H9 (cell line): Measurements from ENCODE around the gene MAP3K7. TPM values are rescaled to one million over a fixed set of nuclear protein-coding genes. Genes with fewer than 3 reads are reported as not detected.

Experiments
- DNase-seq: peaks from one replicate; pipeline ENCODE4 v3.0.0-alpha.2; 2017
- H2AFZ ChIP-seq: one replicate; pipeline ENCODE4 v1.6.1; 2013; ENCODE audit warnings: mild to moderate bottlenecking, low read length, control low read depth, moderate library complexity
- H2AK5ac ChIP-seq: 2 replicates; pipeline ENCODE4 v1.6.1; 2013; ENCODE audit warnings: low read length, control low read depth, mixed read lengths; ENCODE audit not compliant: insufficient read length
- H2BK120ac ChIP-seq: one replicate; pipeline ENCODE4 v1.6.1; 2013; ENCODE audit warnings: low read depth, mild to moderate bottlenecking, low read length, control low read depth, inconsistent platforms; ENCODE audit not compliant: poor library complexity, severe bottlenecking
- H2BK12ac ChIP-seq: 2 replicates; pipeline ENCODE4 v1.6.1; 2013; ENCODE audit warnings: low read length, control low read depth, mixed read lengths, low read depth; ENCODE audit not compliant: insufficient read length
- H2BK15ac ChIP-seq: 2 replicates; pipeline ENCODE4 v1.6.1; 2013; ENCODE audit warnings: low read depth, low read length, control low read depth
- H2BK20ac ChIP-seq: one replicate; pipeline ENCODE4 v1.6.1; 2013; ENCODE audit warnings: low read depth, mild to moderate bottlenecking, low read length, control low read depth, inconsistent platforms; ENCODE audit not compliant: poor library complexity, severe bottlenecking
- H2BK5ac ChIP-seq: 2 replicates; pipeline ENCODE4 v1.6.1; 2013; ENCODE audit warnings: low read length, control low read depth, mixed read lengths; ENCODE audit not compliant: insufficient read length
- H3K14ac ChIP-seq: 2 replicates; pipeline ENCODE4 v1.6.1; 2013; ENCODE audit warnings: low read length, control low read depth; ENCODE audit not compliant: insufficient read depth
- H3K18ac ChIP-seq: 2 replicates; pipeline ENCODE4 v1.6.1; 2013; ENCODE audit warnings: low read depth, mild to moderate bottlenecking, mixed read lengths, low read length, control low read depth; ENCODE audit not compliant: insufficient read length
- H3K23ac ChIP-seq: 2 replicates; pipeline ENCODE4 v1.6.1; 2013; ENCODE audit warnings: low read length, control low read depth, mixed read lengths, low read depth; ENCODE audit not compliant: insufficient read length
- H3K23me2 ChIP-seq: 2 replicates; pipeline ENCODE4 v1.6.1; 2013; ENCODE audit warnings: low read depth, mild to moderate bottlenecking, mixed read lengths, low read length, control low read depth; ENCODE audit not compliant: insufficient read length, poor library complexity, severe bottlenecking
- H3K27ac ChIP-seq: 2 replicates; pipeline ENCODE4 v1.5.1; 2013; ENCODE audit warnings: low read length, control low read depth, mixed read lengths, low read depth; ENCODE audit not compliant: insufficient read length
- H3K27me3 ChIP-seq: 2 replicates; pipeline ENCODE4 v1.6.1; 2013; ENCODE audit warnings: low read length, control low read depth, inconsistent platforms; ENCODE audit not compliant: insufficient read depth
- H3K4ac ChIP-seq: 2 replicates; pipeline ENCODE4 v1.6.1; 2013; ENCODE audit warnings: low read depth, mild to moderate bottlenecking, control low read depth, inconsistent platforms, low read length, moderate library complexity
- H3K4me1 ChIP-seq: 2 replicates; pipeline ENCODE4 v1.6.1; 2013; ENCODE audit warnings: low read length, control low read depth, inconsistent platforms; ENCODE audit not compliant: insufficient read depth
- H3K4me2 ChIP-seq: 2 replicates; pipeline ENCODE4 v1.6.1; 2013; ENCODE audit warnings: low read length, control low read depth, mixed read lengths; ENCODE audit not compliant: insufficient read length, insufficient read depth
- H3K56ac ChIP-seq: 2 replicates; pipeline ENCODE4 v1.6.1; 2013; ENCODE audit warnings: low read depth, mild to moderate bottlenecking, mixed read lengths, low read length, control low read depth; ENCODE audit not compliant: insufficient read length
- H3K79me1 ChIP-seq: 2 replicates; pipeline ENCODE4 v1.6.1; 2013; ENCODE audit warnings: low read depth, mild to moderate bottlenecking, moderate library complexity, low read length, control low read depth, inconsistent platforms; ENCODE audit not compliant: insufficient read depth, poor library complexity, severe bottlenecking
- H3K79me2 ChIP-seq: 2 replicates; pipeline ENCODE4 v1.6.1; 2013; ENCODE audit warnings: low read length, control low read depth, inconsistent platforms; ENCODE audit not compliant: insufficient read depth
- H3K9ac ChIP-seq: 2 replicates; pipeline ENCODE4 v1.6.1; 2013; ENCODE audit warnings: low read length, control low read depth, mixed read lengths; ENCODE audit not compliant: insufficient read length; ENCODE audit errors: extremely low read depth
- H3K9me3 ChIP-seq: one replicate; pipeline ENCODE4 v1.6.1; 2013; ENCODE audit warnings: low read depth, low read length, inconsistent platforms; ENCODE audit not compliant: control insufficient read depth
- H3T11ph ChIP-seq: one replicate; pipeline ENCODE4 v1.6.1; 2013; ENCODE audit warnings: mild to moderate bottlenecking, low read length, control low read depth, inconsistent platforms
- H4K20me1 ChIP-seq: one replicate; pipeline ENCODE4 v1.6.1; 2013; ENCODE audit not compliant: control insufficient read depth, insufficient read length, insufficient read depth
- H4K5ac ChIP-seq: 2 replicates; pipeline ENCODE4 v1.6.1; 2013; ENCODE audit warnings: low read depth, mild to moderate bottlenecking, mixed read lengths, low read length, control low read depth; ENCODE audit not compliant: insufficient read length
- H4K8ac ChIP-seq: replicated peaks from 2 replicates; pipeline ENCODE4 v1.6.1; 2013; ENCODE audit warnings: low read length, control low read depth, mixed read lengths, low read depth; ENCODE audit not compliant: insufficient read length
- H4K91ac ChIP-seq: 2 replicates; pipeline ENCODE4 v1.6.1; 2013; ENCODE audit warnings: low read depth, mild to moderate bottlenecking, moderate library complexity, mixed read lengths, low read length, control low read depth; ENCODE audit not compliant: insufficient read length
- H3K27ac Mint-ChIP-seq, 3 experiments: 2 replicates in 2 of 3; 3 replicates in 1 of 3; pipeline ENCODE4 v1.8.0; 2020 to 2021; ENCODE audit warnings: mixed read lengths in 3 of 3, mild to moderate bottlenecking in 1 of 3, moderate library complexity in 1 of 3
- H3K27me3 Mint-ChIP-seq: 2 replicates; pipeline ENCODE4 v1.8.0; 2021; ENCODE audit warnings: low read depth, mild to moderate bottlenecking, moderate library complexity, mixed read lengths
- H3K36me3 Mint-ChIP-seq, 3 experiments: 2 replicates in 2 of 3; 3 replicates in 1 of 3; pipeline ENCODE4 v1.8.0; 2020 to 2021; ENCODE audit warnings: low read depth in 3 of 3, mixed read lengths in 3 of 3; ENCODE audit not compliant: insufficient read depth in 1 of 3
- H3K4me1 Mint-ChIP-seq, 2 experiments: 2 replicates each; pipeline ENCODE4 v1.8.0; 2020; ENCODE audit warnings: mixed read lengths in 2 of 2
- H3K4me3 Mint-ChIP-seq, 2 experiments: 2 replicates in 1 of 2; 3 replicates in 1 of 2; pipeline ENCODE4 v1.8.0; 2020 to 2021; ENCODE audit warnings: mild to moderate bottlenecking in 2 of 2, mixed read lengths in 2 of 2, moderate library complexity in 1 of 2
- H3K9me3 Mint-ChIP-seq, 2 experiments: 2 replicates in 1 of 2; 3 replicates in 1 of 2; pipeline ENCODE4 v1.8.0; 2020; ENCODE audit warnings: mild to moderate bottlenecking in 2 of 2, mixed read lengths in 2 of 2, moderate library complexity in 1 of 2
- CTCF ChIP-seq: fragments of 200-600 bp; sonication (generic); conservative IDR thresholded peaks from 3 replicates; pipeline ENCODE4 v1.8.0; 2021; ENCODE audit warnings: antibody characterized with exemption, mild to moderate bottlenecking
- WGBS: extraction: QIAGEN DNeasy Blood & Tissue Kit; methylation state at CpG from one replicate; pipeline ENCODE4 v1.1.7; 2013; ENCODE audit warnings: missing lambda C conversion rate, low lambda C conversion rate, mixed read lengths; ENCODE audit not compliant: insufficient read length; ENCODE audit errors: extremely low coverage; 5-methylcytosine and 5-hydroxymethylcytosine counted together
- total RNA-seq: library from RNA; stranded (reverse); gene quantifications from 2 replicates; pipeline ENCODE4 v1.2.1, GENCODE V29; 2021

MAP3K7 gene
- total RNA-seq, 1 experiment from 2014 or later, result 31.3 TPM

- no peak overlapping the region for H4K91ac ChIP-seq
- H2BK12ac ChIP-seq, result no peak overlapping the region
- no peak overlapping the region for H2AFZ ChIP-seq
- no peaks in the 10 kb centered on the region for H4K20me1 ChIP-seq
- H3K4me2 ChIP-seq, result peak overlapping the region; percentile 83
- TF ChIP-seq CTCF, result no peak
- H3K4ac ChIP-seq, result no peak overlapping the region
- no peak overlapping the region for H3K18ac ChIP-seq
- Mint-ChIP-seq H3K9me3 (peaks cover 0 to 5% of the 10 kb centered on the region in 2 experiments; a peak in 3 of 5 replicates), H3K36me3 (no peaks in the 10 kb centered on the region), H3K27me3 (peaks cover 21% of the 10 kb centered on the region), H3K27ac (peak overlapping the region; percentile 90 to 100 (median 100)), H3K4me1 (peaks cover 21% of the 10 kb centered on the region in 2 experiments), H3K4me3 (peak overlapping the region; percentile 95 to 99)
- H2AK5ac ChIP-seq, result no peak overlapping the region
- peak overlapping the region; percentile 84 for H3K9ac ChIP-seq
- H3K23me2 ChIP-seq, result peaks cover 4% of the 10 kb centered on the region
- no CpG with 5 or more reads among the region's 18 CpGs for WGBS
- H3K27ac ChIP-seq, result no peak overlapping the region
- H2BK15ac ChIP-seq, result no peak overlapping the region
- no peak overlapping the region for H2BK5ac ChIP-seq
- no peak overlapping the region for H3K56ac ChIP-seq
- no peaks in the 10 kb centered on the region for H3K9me3 ChIP-seq
- H3T11ph ChIP-seq, result no peak overlapping the region
- H3K23ac ChIP-seq, result no peak overlapping the region
- no peak overlapping the region for H2BK20ac ChIP-seq
- no peak overlapping the region for H4K5ac ChIP-seq
- H3K14ac ChIP-seq, result peak overlapping the region; percentile 95; the same call in 1 of the 2 replicates
- peaks cover 19% of the 10 kb centered on the region; the same call in 1 of the 2 replicates for H3K79me2 ChIP-seq
- no peak overlapping the region for H2BK120ac ChIP-seq
- no peak overlapping the region for H4K8ac ChIP-seq
- H3K4me1 ChIP-seq, result no peaks in the 10 kb centered on the region
- no peak for DNase-seq
- H3K27me3 ChIP-seq, result no peaks in the 10 kb centered on the region
- H3K79me1 ChIP-seq, result peaks cover 6% of the 10 kb centered on the region
These were observed 381 bp downstream of the MAP3K7 start for GRCh38 chr6:90586546-90586835.
